ENCODE data around the gene SPATS2. TPM values are rescaled to one million over a fixed set of nuclear protein-coding genes. Genes with fewer than 3 reads are reported as not detected.
A peak's percentile ranks its signal among the peaks of the same experiment; 100 is the strongest.

Gene SPATS2
- total and polyA plus RNA-seq, 2 donors (not counting 3 experiments of a cell fraction or from before 2014, with no cell fraction given), result 55.8 to 66.5 TPM

DNA sequence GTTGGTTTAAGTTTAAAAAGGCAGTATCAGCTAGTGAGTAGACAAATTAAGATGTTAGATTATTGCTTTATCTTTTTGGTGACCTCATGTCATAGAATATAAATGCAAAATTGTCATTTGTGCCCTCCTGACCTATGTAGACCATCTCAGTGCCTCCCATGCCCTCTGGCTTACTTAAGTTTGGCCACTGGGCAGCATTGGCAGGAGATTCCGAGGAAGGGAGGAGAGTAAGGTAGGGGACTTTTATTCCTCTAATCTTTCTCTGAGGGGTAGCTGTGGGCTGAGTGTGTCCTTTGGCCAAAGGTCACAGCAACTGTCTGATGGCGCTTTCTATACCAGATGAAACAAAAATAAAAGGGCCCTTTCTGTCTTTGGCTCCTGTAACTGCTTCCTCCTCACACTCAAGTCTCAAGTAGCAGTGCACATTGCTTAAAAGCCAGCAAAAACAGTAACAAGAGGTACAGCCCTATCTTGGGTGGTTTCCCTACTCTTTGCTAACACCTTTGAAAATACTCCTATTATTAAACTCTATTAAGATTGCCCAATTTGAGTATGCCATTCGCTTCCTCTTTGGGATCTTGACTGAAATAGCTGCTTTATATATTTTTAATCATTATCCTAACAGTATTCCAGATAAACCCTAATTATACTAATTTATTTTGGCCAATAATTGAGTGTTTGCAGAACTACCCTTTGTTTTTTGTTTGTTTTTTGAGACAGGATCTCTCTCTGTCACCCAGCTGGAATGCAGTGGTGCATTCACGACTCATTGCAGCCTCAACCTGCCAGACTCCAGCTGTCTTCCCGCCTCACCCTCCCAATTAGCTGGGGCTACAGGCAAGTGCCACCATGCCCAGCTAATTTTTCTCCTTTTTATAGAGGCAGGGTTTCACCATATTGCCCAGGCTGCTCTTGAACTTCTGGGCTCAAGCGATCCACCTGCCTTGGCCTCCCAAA is 115.1 kb downstream of the SPATS2 start:
- H3K27me3 ChIP-seq (ENCODE audit: control insufficient read depth in 2 of 2, insufficient read depth in 2 of 2, low read length in 2 of 2), result no peaks in the 10 kb centered on the region
- FAIRE-seq (peak; percentile 64), DNase-seq (ENCODE audit: low read depth, low spot score) (no peak)
- dilution Hi-C loops (cut with MboI; ENCODE audit: extremely low pct_ligation_motif_present, low sequenced_read_pairs), result no loop called here
- intact Hi-C loops (cut with micrococcal nuclease), result no loop called here
- no peaks in the 10 kb centered on the region for H3K9me3 ChIP-seq (replicated peaks; ENCODE audit: control insufficient read depth, insufficient read depth, low read length)
- H3K9ac ChIP-seq (replicated peaks; ENCODE audit: extremely low read depth, insufficient read depth, low read length), result no peak overlapping the region
- ChIA-PET POLR2A (no interaction called here), CTCF (interaction anchor here (0.8 to 4.6 kb wide), 10 partner anchors 9 to 124 kb away, joined by 3 to 27 read pairs (median 4); partner anchors contain the start of gene SPATS2)
- H3K4me2 ChIP-seq (ENCODE audit: insufficient read depth, low read length), result peak overlapping the region; percentile 40
- TF ChIP-seq JUN (IDR thresholded peaks at IDR 0.05; ENCODE audit: borderline replicate concordance, insufficient read depth, insufficient read length, low read depth), result no peak
- TF ChIP-seq, protein P1, sequence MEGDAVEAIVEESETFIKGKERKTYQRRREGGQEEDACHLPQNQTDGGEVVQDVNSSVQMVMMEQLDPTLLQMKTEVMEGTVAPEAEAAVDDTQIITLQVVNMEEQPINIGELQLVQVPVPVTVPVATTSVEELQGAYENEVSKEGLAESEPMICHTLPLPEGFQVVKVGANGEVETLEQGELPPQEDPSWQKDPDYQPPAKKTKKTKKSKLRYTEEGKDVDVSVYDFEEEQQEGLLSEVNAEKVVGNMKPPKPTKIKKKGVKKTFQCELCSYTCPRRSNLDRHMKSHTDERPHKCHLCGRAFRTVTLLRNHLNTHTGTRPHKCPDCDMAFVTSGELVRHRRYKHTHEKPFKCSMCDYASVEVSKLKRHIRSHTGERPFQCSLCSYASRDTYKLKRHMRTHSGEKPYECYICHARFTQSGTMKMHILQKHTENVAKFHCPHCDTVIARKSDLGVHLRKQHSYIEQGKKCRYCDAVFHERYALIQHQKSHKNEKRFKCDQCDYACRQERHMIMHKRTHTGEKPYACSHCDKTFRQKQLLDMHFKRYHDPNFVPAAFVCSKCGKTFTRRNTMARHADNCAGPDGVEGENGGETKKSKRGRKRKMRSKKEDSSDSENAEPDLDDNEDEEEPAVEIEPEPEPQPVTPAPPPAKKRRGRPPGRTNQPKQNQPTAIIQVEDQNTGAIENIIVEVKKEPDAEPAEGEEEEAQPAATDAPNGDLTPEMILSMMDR (IDR thresholded peaks at IDR 0.05; ENCODE audit: extremely low read depth in 1 of 2, insufficient read depth in 1 of 2, low read depth in 1 of 2, low read length in 2 of 2), result no peak
- TF ChIP-seq POLR2AphosphoS5 (IDR thresholded peaks at IDR 0.05; ENCODE audit: insufficient read depth, low read depth, low read length), result no peak
- no peak for TF ChIP-seq FOS (IDR thresholded peaks at IDR 0.05; ENCODE audit: borderline replicate concordance, insufficient read depth, low read length)
- TF ChIP-seq GATA2 (IDR thresholded peaks at IDR 0.05; ENCODE audit: insufficient read depth, insufficient read length, low read depth, low read length), result no peak
- TF ChIP-seq POLR2A (IDR thresholded peaks at IDR 0.05; ENCODE audit: low read depth, low read length), result no peak
- TF ChIP-seq, protein P2, sequence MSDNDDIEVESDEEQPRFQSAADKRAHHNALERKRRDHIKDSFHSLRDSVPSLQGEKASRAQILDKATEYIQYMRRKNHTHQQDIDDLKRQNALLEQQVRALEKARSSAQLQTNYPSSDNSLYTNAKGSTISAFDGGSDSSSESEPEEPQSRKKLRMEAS (IDR thresholded peaks at IDR 0.05; ENCODE audit: insufficient read depth, insufficient read length), result no peak
- no peak for TF ChIP-seq EZH2 (IDR thresholded peaks at IDR 0.05; ENCODE audit: borderline replicate concordance, low read depth, low read length, severe bottlenecking)
- TF ChIP-seq MYC (IDR thresholded peaks at IDR 0.05; ENCODE audit: low read depth, low read length), result no peak
- H3K4me1 ChIP-seq (ENCODE audit: control insufficient read depth, extremely low read depth, insufficient read depth, low read length), result peaks cover 24% of the 10 kb centered on the region
- BruUV-seq (replicated peaks), result no TSS peak
- H3K27ac ChIP-seq (ENCODE audit: insufficient read depth, low read depth, low read length), result peak overlapping the region; percentile 62
- no peaks in the 10 kb centered on the region for H4K20me1 ChIP-seq (replicated peaks; ENCODE audit: control insufficient read depth, extremely low read depth, insufficient read depth, low read length)
- H3K79me2 ChIP-seq (ENCODE audit: control insufficient read depth, insufficient read depth, low read length), result peaks cover 67% of the 10 kb centered on the region
- no peaks in the 10 kb centered on the region for H3K9me1 ChIP-seq (replicated peaks; ENCODE audit: control insufficient read depth, extremely low read depth, insufficient read depth, low read length)
- H3K36me3 ChIP-seq (ENCODE audit: control insufficient read depth in 2 of 2, extremely low read depth in 1 of 2, insufficient read depth in 2 of 2, low read length in 2 of 2), result peaks cover 0 to 2% of the 10 kb centered on the region in 2 experiments
- H2AFZ ChIP-seq (ENCODE audit: low read depth, low read length), result no peak overlapping the region
- H3K4me3 ChIP-seq (replicated peaks in 1 of 3; ENCODE audit: insufficient read depth in 1 of 3, low read depth in 1 of 3, low read length in 3 of 3), result no peak overlapping the region

All from endothelial cell of umbilical vein (primary cell).